Activated T-cell treated with anti-CD3 and anti-CD28 coated beads, Interleukin-2, amount 50 U/mL, for 4 hours (primary cell): ENCODE data around the gene OR8D2. TPM values are rescaled to one million over a fixed set of nuclear protein-coding genes. Genes with fewer than 3 reads are reported as not detected.

Experiments
- total RNA-seq, 3 donors: library from RNA; stranded (reverse); gene quantifications; one replicate each; pipeline ENCODE4 v1.2.1, GENCODE V29; 2021

The OR8D2 gene
- total RNA-seq, 3 donors from 2014 or later, result not detected

Other genes starting within 250 kb of the OR8D2 start
- 1 to 10 TPM; 1.5 to 1.8 (median 1.7) TPM for gene VWA5A, start 204.7 kb downstream of the OR8D2 start, total RNA-seq
- not detected for gene OR10D3, start 136.9 kb downstream of the OR8D2 start, total RNA-seq
- gene OR8G1, start 79.1 kb downstream of the OR8D2 start, total RNA-seq, result not detected
- gene OR8G5, start 63.8 kb downstream of the OR8D2 start, total RNA-seq, result not detected
- not detected for gene OR8D1, start 6.2 kb downstream of the OR8D2 start, total RNA-seq
- not detected for gene OR8B2, start 64.3 kb upstream of the OR8D2 start, total RNA-seq
- gene OR8B3, start 78.8 kb upstream of the OR8D2 start, total RNA-seq, result not detected
- not detected for gene OR8B4, start 104.7 kb upstream of the OR8D2 start, total RNA-seq
- not detected for gene OR8B8, start 125.5 kb upstream of the OR8D2 start, total RNA-seq
- not detected for gene OR8B12, start 223.5 kb upstream of the OR8D2 start, total RNA-seq
- not detected for gene OR8A1, start 249.8 kb upstream of the OR8D2 start, total RNA-seq